Superior temporal gyrus (tissue), 1 donor: ENCODE data around the gene PIP5KL1.
"Not testable (repeated sequence)": the region's sequence is repeated elsewhere in the genome, so short reads cannot be mapped to it uniquely, and the experiment has no call there.

ENCODE experiments used
- DNase-seq: peaks from one replicate; pipeline ENCODE4 v3.0.0-alpha.2; 2016; ENCODE audit errors: extremely low spot score

The PIP5KL1 gene

DNA sequence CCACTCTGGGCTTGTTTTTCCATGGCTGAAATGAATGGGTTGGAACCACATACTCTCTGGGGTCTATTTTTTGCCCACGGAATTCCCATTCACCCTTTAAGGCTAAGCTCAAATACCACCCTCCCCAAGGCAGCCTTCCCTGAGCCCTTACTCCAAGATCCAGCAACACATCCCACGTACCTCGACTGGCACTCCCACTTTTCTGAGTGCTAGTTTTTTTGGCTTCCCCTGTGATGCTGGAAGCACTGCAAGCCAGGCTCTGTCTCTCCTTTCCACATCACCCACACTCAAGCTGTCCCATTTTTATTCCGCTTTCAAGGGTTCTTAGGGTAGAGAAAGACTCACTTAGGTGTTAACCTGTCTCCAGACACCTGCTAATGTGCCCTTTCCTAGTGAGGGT is 37.2 kb downstream of the PIP5KL1 start:
- peak; percentile 60 for DNase-seq

GRCh38 chr9:127892831-127893230 is 37.7 kb downstream of the PIP5KL1 start:
- DNase-seq: no peak

DNA sequence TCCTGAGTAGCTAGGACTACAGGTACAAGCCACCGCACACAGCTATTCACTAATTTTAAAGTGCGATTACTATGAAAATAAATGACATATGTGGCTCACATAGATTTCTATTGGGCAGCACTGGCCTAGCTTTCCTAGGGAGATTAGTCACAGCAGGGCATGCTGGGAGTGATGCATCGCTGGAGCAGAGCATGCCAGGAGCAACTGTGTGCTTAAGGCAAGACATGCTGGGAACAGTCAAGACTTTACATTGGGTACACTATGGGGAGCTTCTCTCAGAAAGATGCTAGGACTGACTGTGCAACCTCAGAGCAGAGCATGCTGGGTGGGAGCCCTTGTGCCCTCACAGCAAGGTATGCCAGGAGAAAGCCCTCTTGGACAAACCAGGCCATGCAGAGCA is 40.5 kb downstream of the PIP5KL1 start:
- no peak for DNase-seq

- no peak for DNase-seq
These were observed 42.8 kb downstream of the PIP5KL1 start for GRCh38 chr9:127887792-127888191.

- DNase-seq: no peak
These were observed 44.1 kb downstream of the PIP5KL1 start for GRCh38 chr9:127886401-127886972.

DNA sequence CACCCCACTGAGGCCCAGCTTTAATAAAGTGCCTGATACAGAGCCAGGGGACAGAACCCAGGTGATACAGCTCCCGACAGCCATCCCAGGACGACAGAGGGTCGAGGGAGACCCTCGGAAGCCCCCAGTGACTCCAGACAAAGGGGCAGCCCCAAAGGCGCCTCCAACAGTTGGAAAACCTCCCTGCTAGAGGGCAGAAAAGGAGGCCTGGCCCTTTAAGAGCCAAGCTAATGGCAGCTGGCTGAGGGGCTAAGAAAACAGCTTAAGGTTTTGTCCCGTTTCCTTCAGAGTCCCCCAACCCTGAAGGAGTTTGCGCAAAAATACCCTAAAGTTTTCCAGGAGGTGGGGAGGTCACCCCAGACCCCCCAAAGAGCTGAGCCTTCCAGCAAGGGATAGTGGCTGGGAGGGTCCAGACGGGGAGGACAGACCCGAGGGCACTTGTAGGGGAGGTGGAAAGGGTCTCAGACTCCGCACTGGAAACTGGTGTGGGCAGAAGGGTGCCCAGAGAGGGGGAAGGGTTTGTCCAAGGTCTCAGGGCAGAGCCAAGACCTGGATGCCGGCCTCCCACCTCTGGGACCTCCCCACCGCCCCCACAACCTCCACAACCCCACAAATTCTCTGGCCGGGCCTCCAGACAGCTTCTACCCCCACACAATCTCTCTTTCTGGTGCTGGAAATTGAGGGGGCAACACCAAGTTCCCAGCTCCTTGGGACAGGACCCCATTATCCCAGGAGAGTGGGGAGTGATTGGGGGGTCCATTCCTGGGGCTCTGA is 44.9 kb downstream of the PIP5KL1 start:
- no peak for DNase-seq

DNA sequence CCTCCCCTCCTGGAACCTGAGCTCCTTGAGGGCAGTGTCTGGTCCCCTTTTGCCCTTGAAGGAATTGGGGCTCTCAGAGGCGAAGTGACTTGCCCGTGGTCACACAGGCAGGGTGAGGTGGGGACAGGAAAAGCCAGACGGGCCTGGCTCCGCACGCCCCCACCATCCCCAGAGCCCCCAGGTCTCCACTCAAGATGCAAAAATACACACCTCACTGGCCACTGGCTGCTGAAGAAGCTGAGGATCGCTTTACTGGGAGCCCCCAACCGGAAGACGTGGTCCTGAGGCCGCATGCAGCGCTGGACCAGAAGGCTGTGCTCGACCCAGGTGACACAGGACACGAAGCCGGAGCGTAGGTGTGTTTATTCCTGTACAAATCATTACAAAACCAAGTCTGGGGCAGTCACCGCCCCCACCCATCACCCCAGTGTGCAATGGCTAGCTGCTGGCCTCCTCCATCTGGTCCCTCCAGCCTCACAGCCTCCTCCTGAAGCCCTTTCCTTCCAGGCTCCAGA is 45.5 kb downstream of the PIP5KL1 start:
- no peak for DNase-seq

GRCh38 chr9:127884427-127884911 is 46.1 kb downstream of the PIP5KL1 start:
- no peak for DNase-seq

DNA sequence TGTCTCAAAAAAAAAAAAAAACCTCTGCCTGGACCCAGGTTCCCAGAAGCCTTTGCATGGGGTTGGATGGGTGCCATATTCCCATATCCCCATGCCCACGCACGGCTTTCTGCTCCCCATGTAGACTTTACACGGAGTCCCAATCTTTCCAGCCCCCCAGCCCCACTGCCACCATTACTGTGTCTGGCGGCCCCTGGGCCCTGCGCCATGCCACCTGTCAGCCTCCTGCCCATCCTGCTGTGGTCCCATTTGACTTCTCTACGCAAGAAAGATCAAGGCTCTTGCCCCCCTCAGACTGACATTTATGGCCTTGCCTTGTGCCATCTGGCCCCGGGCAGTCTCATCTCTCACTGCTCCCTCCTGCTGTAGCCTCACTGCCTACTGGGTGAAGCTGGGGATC is 46.6 kb downstream of the PIP5KL1 start:
- DNase-seq: no peak

GRCh38 chr9:127881715-127882114 is 48.9 kb downstream of the PIP5KL1 start:
- not testable (repeated sequence) for DNase-seq

DNA sequence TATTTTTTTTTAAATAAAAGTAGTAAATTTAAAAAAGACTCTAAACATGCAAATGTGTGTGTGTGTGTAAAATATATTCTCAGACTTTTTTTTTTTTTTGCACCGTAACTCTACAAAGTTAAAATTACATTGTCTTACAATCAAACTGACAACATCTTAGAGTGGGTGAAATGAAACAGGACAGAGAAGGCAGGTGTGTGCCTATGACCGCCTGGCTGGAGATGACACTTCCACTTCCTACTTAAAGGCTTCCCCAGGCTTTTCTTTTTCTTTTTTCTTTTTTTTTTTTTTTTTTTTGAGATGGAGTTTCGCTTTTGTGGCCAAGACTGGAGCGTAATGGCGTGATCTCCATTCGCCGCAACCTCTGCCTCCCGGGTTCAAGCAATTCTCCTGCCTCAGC is 50.4 kb downstream of the PIP5KL1 start:
- no peak for DNase-seq

DNA sequence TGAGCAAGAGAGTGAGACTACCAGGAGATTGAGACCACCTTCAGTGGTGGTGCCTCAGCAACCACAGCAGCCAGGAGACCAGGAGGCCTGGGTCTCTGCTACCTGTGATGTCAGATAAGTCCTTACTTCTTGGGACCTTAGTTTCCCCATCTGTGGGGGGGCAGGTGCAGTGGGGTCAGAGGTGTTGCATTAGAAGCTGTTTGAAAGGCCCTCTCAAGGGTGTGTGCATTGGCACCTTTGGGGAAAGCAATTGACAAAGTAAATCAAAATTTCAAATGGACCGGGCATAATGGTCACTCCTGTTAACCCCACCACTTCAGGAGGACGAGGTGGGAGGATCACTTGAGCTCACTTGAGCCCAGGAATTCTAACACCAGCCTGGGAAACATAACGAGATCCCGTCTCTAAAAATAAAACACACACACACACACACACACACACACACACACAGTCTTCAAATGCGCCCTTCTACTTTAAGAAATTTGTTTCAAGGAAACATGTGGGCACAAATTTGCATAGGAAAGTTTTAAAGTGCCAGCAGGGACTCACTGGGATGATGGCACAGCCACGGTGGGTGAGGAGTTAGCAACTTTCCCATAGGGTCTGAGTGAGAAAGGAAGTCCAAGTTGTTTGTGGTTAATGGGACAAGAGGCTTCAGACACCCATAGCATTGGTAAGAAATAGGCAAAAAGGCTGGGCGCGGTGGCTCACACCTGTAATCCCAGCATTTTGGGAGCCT is 51.8 kb downstream of the PIP5KL1 start:
- no peak for DNase-seq

DNA sequence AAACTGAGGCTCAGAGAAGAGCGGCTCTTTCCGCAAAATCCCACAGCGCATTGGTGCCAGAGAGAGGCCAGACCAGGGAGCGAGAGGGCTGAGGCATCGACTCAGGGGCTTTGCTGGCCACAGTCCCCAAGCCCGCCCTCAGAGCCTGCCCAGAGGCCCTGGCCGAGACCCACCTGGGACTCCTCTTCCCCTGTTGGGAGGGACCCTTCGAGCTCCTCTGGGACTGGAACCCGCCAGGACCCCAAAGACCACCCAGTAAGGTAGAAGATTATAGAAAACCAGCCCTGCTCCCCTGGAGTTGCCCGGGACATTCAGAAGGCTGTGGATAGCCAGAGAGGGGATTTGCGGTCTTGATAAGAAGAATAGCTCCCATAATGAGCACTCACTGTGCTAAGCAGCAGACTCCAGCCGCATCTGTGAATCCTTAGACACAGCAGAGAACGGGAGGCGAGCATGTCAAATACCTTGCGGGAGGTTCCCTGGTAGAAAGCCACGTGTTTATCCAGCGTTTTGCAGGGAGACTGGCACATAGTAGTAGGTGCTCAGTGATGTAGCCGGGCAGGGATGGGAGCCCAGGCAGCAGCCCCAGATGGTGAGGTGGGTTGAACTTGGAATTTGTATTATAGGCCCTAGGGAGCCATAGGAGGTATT is 52.5 kb downstream of the PIP5KL1 start:
- no peak for DNase-seq

- peak; percentile 87 for DNase-seq
These were observed 53.0 kb downstream of the PIP5KL1 start, which contains the start of gene AK1 for GRCh38 chr9:127877566-127877998. AK1 (minus strand) TSS chr9:127877675; CDS start chr9:127874617, 3,058 bp downstream.

DNA sequence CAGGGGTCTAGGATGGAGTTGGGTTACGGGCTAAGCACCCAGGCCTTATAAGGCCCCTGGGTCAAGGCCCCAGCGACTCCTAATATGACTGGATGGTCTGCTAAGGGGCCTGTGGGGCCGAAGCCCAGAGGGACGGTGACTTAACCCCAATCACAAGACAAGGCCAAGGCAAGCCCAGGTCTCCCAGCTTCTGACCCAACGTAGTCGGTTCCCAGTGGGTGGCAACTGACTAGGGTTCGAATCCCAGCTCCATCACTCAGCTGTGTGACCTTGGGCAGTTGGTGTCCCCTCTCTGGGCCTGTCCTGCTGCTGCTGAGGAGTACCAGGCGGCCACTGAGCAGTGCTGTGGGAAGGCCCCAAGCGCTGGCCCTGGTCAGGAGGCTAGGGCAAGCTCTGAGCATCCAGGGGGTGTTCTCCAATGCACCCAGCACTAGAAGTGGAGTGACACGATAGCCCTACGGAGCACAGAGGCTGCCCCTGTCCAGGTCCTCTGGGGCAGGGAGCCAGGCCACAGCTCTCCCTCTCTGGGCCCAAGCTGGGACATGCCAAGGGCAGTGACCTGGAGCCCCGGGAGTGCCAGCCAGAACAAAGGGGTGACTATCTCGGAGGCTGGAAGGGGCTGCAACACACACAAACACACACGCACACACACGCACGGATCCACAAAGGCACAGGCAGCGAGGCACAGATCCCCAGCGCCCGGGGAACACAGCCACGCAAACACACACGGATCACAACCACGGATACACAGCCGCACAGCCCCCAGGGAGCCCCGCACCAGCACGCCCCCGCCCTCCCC is 53.6 kb downstream of the PIP5KL1 start:
- peak; percentile 33 for DNase-seq

GRCh38 chr9:127876026-127876763 is 54.4 kb downstream of the PIP5KL1 start:
- DNase-seq: no peak

- DNase-seq: no peak
These were observed 55.1 kb downstream of the PIP5KL1 start for GRCh38 chr9:127875306-127875966.

GRCh38 chr9:127874301-127875221 is 56.0 kb downstream of the PIP5KL1 start:
- DNase-seq: no peak

DNA sequence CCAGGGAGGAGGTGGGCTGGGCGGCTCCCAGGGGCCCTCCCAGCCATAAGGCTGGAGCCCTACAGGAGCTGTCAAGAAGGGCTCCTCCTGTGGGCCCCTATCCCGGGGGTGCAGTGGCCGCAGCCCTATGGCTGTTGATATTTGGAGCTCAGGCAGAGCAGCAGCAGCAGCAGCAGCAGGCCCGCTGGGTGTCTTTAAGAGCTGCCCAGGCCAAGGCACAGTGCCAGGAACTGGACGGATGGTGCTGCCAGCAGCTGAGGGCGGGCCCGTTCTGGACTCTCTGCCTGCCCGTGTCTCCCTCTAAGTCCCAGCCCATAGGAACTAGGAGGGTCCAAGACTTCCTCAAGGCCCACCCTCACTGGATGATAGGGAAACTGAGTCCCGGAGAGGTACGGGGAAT is 56.7 kb downstream of the PIP5KL1 start:
- peak; percentile 86 for DNase-seq
